ENCODE measurements around the gene TMBIM6.

- TF ChIP-seq EZH2 (IDR thresholded peaks at IDR 0.05; ENCODE audit: insufficient read depth, poor library complexity, severe bottlenecking), result no peak
- no peak for TF ChIP-seq EZH2phosphoT487 (IDR thresholded peaks at IDR 0.05; ENCODE audit: insufficient read depth, low read depth)
Observed at GRCh38 chr12:49730568-49731101, 10.7 kb upstream of the TMBIM6 start.

Measured in GM23248 (cell line).